Renal cortical epithelial cell (primary cell): ENCODE data around the gene TRIO. TPM values are rescaled to one million over a fixed set of nuclear protein-coding genes. Genes with fewer than 3 reads are reported as not detected.

Source experiments
- DNase-seq: peaks from one replicate; pipeline ENCODE4 v3.0.0-alpha.2; 2011; ENCODE audit warnings: low read depth
- total RNA-seq: library from RNA; depleted of rRNA; stranded (reverse); fragments of >200 nt; gene quantifications from 2 replicates; pipeline ENCODE4 v1.2.3, GENCODE V29; 2014

Gene TRIO
- total RNA-seq, 1 donor from 2014 or later, result 408 TPM

GRCh38 chr5:14185326-14186058 is 42.4 kb downstream of the TRIO start:
- DNase-seq, result peak; percentile 80

DNA sequence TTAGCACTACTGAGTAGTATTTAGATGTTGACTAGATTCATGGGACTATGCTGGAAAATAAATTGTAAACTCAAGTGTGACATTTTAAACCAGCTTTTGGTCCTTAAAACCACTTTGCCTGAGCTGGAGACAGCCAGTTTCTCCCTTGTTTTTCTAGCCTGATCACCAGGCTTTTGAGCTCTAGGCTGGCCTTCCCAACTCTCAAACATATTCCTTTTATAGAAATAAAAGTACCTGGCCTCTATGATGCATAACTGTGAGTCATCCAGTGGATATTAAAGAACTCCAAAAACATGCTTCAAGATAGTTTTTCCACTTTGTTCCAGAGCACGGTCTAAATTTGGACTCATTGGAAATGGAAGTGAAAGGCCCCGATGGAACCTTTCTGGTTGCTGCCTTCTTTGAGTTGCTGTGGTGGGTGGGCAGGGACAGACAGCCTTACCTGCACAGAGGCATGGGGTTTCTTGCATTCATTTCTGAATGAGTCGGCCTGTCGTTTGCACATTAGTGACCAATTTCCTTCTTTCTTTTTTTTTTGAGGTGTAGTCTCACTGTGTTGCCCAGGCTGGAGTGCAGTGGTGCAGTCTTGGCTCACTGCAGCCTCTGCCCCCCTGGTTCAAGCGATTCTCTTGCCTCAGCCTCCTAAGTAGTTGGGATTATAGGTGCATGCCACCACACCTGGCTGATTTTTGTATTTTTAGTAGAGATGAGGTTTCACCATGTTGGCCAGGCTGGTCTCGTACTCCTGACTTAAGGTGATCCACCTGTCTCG is 43.1 kb downstream of the TRIO start:
- peak; percentile 80 for DNase-seq

DNA sequence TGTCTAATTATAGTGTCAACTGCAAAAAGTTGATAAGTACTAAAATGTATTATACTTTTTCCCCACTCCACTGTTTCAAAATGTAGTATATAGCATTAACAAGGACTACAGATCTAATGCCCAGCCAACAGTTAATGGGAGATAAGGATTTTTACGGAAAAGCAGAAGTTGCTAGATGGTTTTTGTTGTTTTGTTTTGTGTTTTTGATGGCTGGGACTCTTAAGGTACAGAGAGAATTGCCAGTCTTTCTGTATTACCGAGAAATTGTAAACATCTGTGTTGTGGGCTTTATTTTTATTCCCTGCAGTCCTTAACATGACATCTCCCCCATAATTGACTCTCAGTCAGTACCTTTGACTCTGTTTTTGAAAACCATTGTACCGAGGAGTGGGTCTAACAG is 44.0 kb downstream of the TRIO start:
- no peak for DNase-seq

GRCh38 chr5:14187660-14188059 is 44.5 kb downstream of the TRIO start:
- DNase-seq, result no peak

GRCh38 chr5:14188778-14189177 is 45.6 kb downstream of the TRIO start:
- no peak for DNase-seq

GRCh38 chr5:14189680-14190079 is 46.5 kb downstream of the TRIO start:
- DNase-seq, result no peak

DNA sequence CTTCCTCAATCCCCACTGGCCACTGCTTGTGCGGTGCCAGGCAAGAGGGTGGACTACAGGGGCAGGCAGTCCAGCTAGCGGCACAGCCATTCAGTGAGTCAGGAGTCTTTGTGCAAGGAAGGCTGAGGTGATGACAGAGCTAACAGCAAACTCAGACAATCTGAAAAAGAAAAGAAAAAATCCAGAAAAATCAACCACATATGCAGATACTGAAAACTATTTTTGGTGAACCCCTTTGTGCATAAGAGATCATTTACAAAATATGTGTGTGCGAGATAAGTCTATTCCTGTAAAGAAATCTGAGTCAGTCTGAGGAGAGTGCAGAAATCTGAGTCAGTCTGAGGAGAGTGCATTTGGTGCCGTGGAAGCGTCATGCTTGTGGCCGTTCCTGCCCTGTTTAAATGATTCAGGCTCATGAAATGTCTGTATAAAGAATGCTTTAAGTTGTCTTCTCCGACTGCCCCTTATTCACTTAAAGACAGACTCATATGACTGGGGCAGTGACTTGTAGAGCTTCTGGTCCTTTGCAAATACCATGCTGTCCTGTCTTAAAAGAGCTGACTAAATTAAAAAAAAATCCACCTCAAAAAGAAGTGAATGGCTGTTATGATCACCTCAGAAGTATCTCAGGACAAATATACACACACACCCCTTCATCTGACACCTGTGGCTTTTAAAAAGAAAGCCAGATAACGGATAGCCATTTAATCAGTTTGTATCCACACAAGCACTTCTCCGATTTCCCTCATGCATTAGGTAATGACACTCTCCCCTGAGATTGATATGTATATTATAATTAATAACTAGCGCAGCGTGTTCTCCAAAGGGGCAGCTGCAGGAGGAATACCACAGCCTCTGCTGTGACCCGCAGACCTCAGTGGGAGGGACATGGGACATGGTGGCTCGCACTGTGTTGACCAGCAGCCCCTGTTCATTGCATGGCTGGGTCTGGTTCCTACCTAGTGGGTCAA is 47.3 kb downstream of the TRIO start:
- DNase-seq, result peak; percentile 94

DNA sequence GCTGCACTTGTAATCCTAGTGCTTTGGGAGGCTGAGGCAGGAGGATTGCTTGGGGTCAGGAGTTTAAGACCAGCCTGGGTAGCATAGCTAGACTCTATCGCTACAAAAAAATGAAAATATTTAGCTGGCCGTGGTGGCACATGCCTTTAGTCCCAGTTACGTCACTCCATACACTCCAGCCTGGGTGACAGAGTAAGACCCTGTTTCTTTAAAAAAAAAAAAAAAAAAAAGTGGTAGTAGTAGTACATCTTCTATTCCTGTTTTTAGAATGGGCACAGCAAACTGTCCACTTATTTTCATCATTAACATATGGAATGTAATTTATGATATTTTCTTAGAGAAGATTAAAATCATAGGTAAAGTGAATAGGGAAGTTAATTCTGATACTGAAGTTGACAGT is 48.2 kb downstream of the TRIO start:
- DNase-seq, result no peak

- no peak for DNase-seq
Observed at GRCh38 chr5:14193496-14193895, 50.4 kb downstream of the TRIO start.

DNA sequence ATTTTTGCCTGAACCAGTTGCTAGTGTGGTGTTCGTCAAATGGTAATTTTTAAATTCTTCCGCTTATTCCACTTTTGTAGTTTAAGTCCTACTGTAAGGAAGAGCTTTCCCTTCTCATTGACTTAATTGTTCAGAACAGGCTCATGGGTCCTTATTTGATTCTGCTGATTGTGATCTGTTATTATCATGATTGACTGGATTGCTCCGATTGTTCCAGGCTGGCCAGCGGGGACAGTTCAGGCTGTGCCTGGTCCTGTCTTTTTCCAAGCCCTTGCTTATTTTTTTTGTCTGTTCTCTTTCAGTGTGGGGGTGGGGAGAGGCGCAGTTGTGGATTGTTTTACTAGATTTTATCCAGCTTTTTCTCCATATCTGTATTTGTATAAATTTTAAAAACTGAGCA is 52.4 kb downstream of the TRIO start:
- DNase-seq, result no peak

- DNase-seq, result no peak
Observed at GRCh38 chr5:14197056-14197455, 53.9 kb downstream of the TRIO start.

- no peak for DNase-seq
Observed at GRCh38 chr5:14199902-14200301, 56.8 kb downstream of the TRIO start.

DNA sequence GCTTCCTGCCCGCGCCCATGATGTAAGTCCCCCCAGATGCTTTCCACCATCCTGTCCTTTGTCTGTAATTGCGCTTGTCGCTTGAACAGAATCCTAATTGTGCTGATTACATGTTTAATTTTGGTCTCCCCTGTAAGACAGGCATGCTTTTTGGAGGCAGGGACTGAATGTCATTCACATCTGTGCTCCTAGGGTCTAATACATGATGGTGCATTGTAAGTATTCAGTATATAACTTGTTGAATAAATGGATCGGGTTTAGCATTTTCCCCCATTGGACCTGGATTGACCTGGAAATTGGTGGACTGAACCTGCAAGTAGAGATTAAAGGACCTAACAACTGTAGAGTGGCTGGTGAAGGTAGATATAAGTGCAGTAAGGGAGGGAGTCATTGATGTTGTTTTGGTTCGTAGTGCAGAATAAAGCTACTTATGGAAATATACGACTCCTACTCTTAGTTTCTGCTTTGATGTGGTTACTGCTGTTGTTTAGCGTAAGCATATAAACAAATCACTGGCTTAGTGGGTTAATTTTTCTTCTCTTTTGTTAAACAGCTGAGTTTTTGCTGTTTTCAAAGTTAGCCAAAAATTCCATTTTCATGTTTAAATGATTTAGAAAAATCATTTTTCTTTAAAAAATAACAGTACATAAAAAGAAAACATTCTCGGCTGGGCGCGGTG is 57.3 kb downstream of the TRIO start:
- DNase-seq, result no peak

DNA sequence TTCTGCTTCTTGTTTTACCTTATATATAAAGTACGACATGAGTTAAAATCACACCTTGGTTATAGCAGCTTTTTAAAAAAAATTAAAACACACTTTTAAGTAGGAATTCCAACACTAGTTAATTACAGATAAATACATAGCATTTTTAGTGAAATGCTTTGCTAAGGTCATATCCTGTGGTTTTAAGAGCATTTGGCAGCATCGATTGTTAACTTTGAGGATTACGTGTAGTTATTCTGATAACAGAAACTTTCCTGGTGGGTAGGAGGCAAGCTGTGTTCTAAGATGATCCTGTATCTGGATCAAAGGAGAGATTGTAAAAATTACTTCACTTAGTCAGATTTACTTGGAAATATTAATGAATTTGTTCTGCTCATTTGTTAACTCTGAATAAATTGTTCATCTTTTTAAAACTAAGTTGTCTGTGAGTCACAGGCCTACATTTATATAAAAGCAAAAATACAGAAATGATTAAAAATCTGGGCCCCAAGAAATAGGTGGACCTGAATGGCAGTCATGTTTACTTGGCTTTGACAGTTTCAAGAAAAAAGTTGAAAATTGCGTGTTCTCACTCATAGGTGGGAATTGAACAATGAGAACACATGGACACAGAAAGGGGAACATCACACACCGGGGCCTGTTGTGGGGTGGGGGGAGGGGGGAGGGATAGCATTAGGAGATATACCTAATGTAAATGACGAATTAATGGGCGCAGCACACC is 58.3 kb downstream of the TRIO start:
- DNase-seq, result no peak

GRCh38 chr5:14202462-14202861 is 59.3 kb downstream of the TRIO start:
- peak; percentile 48 for DNase-seq

GRCh38 chr5:14204011-14204670 is 61.0 kb downstream of the TRIO start:
- DNase-seq, result peak; percentile 72

GRCh38 chr5:14204785-14205321 is 61.7 kb downstream of the TRIO start:
- DNase-seq, result peak; percentile 97

DNA sequence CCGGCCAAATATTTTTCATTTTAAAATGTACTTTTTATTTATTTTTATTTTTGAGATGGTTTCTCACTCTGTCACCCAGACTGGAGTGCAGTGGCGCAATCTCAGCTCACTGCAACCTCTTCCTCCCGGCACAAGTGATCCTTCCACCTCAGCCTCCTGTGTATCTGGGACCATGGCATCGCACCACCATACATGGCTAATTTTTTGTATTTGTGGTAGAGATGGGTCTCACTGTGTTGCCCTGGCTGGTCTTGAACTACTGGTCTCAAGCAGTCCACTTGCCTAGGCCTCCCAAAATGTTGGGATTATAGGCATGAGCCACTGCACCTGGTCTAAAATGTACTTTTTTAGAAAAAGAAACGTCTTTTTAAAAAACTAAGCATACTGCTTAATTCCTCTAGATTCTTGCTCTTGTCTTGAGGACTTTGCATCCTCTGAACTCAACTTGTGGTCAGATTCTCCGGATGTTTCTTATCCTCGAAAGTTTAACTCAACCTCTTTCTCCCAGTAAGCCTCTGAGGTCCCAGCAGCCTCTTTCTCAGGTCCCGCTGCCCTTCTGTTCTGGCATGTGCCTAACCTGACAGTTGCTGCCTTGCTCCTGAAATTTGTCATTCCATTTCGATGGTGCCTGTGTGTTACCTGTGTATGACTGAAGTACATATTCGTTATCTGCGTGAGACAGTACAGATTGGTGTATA is 63.0 kb downstream of the TRIO start:
- DNase-seq, result peak; percentile 62

GRCh38 chr5:14207428-14207827 is 64.3 kb downstream of the TRIO start:
- DNase-seq, result peak; percentile 61
